GM18498 (cell line): ENCODE results near the gene YPEL4.

ENCODE experiments used
- ATAC-seq: cut with Tn5 transposase; IDR thresholded peaks from one replicate; pipeline ENCODE4 v1.9.1; 2021; ENCODE audit warnings: mild to moderate bottlenecking, moderate library complexity; ENCODE audit not compliant: unreplicated experiment

Gene YPEL4

DNA sequence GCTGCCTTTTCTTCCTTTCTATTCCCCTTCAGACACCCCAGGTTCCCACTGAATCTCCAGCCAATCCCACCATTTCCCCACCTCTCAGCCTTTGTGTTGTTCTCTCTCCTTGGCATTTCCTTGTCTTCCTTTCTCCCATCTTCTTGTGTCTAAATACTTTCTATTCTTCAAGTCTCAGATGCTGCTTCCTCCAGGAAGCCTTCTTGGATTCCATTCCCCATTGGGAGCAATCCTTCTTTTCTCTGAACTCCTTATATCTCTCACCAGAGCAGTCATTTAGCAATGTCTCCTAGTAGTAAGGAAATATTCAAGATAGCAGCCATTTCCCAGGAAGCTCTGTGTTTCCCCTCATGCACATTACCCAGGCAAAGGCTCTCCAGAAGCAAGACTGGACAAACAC is 15.4 kb downstream of the YPEL4 start:
- ATAC-seq: no peak

DNA sequence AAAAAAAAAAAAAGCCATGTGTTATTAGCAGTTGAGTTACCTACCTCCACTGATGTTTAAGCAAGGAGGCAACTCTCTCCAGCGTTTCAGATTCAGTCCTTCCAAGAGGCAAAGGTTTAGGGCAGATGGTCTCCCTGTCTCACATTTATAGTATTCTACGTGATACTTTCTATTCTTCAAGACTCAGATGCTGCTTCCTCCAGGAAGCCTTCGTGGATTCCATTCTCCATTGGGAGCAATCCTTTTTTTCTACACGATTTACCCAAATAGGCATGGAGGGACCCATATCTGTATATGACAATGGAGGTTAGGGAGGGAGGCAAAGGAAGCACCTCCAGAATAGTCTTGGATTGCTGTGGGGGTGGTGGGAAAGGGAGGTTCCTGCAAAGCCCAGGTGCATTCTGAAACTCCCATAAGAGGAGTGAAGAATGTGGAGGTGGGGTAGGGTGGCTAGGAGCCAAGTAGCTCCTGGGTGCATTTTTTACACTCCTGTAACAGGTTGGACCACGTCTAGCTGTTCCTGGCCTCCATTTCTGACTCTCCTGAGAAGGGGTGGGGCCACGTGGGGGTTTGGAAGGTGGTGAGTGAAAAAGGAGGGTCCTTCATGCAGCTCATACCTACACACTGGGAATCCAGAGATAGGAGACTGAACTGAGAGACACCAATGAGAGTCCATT is 16.2 kb downstream of the YPEL4 start:
- ATAC-seq: no peak

DNA sequence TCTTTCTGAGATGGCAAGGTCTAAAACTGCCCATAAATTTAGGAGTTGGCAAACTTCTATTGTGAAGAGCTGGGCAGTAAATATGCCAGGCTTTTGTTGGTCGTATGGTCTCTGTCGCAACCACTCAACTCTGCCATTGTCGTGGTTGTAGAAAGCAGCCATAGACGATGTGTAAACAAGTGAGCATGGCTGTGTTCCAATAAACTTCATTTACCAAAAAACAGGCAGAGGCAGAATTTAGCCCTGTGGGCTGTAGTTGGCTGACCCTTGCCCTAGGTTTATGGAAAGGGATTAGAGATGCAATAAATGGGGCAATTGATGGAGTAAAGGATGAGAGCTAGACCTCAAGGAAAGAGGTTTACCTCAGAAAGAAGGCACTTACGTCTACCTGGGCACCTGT is 17.6 kb downstream of the YPEL4 start:
- no peak for ATAC-seq

DNA sequence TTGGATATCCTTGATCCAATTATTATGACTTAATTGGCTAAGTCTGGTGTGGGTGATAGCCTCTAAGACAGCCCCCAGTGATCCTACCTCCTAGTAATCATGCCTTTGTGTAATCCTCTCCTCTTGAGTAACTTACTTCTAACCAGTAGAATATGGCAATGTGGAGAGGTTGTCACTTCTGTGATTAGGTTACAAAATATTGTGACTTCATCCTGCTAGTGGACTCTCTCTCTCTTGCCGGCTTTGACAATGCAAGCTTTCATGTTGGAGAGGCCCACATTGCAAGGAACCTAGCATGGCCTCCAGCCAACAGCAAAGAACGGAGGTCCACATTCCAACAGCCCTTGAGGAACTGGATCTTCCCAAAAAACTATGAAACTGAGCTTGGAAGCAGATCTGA is 19.5 kb downstream of the YPEL4 start:
- ATAC-seq: no peak

DNA sequence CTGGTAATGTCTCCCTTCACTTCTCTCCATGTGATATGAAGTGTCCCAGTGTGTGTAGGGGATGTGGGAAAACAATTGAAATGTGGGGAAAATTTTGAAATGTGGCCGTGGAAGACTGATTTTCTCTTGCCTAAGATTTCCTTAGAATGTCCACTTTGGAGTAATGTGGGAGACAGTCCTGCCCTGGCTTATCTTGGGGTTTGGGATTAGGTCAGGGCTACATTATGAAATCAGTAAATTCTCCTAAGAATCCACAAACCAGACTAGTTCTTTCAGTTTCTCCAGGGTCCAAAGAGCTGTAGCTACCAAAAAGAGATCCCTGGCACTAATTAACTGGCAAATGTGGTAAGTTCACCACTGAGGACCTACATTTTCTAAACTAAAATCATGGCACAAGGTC is 22.8 kb downstream of the YPEL4 start:
- no peak for ATAC-seq

DNA sequence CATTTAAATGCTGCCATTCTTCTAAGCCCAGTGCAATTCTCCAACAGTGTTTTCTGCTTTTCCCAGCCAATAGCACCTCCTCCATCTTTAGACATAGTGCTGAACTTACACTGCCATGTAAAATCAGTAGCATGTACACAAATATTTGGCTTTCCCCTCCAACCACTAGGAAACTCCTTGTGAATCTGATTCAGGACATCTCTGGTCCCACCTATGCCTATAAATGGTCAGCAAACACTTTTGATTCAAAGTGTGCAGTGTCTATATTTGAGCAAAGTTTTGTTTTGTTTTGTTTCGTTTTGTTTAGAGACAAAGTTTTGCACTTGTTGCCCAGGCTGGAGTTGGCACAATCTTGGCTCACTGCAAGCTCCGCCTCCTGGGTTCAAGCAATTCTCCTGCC is 24.8 kb downstream of the YPEL4 start:
- ATAC-seq: no peak

DNA sequence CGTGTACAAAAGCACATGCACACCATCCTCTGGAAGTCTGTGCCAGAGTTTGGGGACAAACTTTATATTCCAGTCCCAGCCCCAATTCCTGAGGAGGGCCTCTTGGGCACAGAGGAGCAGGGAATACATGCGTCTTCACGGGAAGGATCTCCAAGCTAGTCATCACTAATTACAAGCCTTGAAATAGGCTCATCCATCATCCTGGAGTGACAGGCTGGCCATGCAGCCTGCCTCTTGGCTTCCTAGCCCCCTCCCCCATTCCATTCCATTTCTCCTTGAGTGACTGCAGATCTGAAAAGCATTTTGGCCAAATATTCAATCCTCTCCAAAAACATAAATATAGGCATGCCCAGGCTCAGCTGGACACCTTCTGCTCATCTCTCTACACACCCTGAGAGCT is 27.4 kb downstream of the YPEL4 start:
- no peak for ATAC-seq

DNA sequence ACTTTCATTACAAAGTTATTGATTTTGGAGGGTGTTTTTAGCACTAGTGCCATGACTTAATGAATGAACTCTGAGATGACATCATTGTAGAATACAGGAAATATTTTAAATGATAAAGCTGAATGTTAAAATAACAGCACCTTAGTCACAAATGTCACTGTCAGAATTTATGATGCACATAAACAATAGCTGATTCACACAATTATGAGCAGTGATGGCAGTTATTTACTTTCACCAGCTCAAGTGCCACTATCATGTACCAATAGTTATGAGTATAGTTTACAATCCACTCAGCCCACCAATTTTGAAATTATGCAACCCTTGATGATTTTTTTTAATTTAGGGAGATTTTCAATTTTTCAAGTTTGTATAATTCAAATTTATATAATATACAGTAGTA is 29.2 kb downstream of the YPEL4 start:
- ATAC-seq: no peak

DNA sequence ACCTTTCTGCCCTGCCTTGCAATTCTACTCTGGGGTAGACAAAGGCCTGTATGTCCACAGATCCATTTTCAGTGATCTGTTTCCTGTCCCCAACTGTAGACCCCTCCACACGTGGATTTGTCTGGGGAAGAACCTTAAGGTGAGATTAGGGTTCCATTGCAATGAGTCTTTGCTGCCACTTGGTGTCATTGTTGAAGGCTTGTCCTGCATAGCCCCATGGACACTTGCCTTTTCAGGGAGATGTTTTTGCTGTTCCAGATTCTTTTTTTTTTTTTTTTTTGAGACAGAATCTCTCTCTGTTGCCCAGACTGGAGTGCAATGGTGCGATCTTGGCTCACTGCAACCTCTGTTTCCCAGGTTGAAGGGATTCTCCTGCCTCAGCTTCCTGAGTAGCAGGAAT is 30.4 kb downstream of the YPEL4 start:
- no peak for ATAC-seq

DNA sequence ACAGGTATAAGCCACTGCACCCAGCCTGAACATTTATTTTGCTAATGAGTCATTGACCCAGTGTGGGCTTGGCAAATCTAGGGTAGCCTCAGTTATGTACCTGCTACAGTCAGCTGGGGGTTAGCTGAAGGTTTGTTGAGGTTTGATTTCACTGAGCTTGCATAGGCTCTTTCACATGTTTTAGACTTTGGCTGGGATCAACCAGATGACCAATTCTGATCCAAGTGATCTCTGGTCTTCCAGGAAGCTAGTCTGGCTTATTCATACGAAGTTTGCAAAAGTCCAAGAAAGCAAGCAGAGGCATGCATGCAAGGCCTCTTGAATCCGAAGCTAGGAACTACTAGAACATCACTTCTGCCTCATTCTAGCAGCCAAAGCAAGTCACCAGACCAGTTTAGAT is 31.3 kb downstream of the YPEL4 start:
- no peak for ATAC-seq

DNA sequence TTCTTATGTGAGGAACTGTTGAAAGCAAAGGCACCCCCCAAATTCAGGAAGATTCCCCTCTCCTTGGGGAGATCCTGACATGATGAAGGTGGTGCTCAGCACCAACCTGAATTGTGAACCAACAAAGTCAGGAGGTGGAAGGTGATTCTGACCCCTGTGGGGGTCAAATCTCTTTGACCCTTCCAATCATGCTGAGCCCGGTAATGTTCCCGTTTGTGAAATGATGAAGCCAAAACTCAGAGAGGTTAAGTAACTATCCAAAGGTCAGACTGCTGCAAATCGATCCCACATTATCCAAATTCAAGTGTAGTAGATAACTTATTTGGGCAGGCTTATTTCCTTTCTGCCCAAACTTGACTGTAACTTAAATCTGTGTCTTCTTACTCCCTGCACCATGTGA is 33.1 kb downstream of the YPEL4 start:
- ATAC-seq: no peak

DNA sequence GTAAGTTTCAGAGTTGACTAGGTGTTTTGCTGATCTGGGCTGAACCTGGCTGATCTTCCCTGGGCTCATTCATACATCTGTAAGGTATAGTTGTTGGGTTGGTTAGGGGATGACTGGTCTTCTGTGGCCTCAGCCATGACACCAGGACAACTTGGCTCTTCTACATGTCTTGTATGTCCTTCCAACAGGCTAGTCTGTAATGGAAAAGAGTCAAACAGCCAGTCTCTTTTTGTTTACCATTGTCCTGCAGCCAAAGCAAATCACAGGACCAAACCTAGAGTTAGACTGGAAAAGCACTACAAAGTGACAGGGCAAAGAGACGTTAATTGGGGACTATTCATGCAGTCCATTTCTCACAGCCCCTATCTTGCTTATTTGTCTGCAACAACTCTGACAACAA is 34.4 kb downstream of the YPEL4 start:
- no peak for ATAC-seq

DNA sequence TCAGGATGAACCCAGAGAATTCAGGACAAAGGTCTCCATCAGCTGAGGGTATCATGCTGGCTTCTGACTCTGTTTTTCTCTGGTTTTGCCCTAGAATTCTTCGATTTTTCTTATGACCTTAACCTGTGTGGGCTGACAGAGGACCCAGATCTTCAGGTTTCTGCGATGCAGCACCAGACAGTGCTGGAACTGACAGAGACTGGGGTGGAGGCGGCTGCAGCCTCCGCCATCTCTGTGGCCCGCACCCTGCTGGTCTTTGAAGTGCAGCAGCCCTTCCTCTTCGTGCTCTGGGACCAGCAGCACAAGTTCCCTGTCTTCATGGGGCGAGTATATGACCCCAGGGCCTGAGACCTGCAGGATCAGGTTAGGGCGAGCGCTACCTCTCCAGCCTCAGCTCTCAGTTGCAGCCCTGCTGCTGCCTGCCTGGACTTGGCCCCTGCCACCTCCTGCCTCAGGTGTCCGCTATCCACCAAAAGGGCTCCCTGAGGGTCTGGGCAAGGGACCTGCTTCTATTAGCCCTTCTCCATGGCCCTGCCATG is 35.4 kb downstream of the YPEL4 start:
- no peak for ATAC-seq

DNA sequence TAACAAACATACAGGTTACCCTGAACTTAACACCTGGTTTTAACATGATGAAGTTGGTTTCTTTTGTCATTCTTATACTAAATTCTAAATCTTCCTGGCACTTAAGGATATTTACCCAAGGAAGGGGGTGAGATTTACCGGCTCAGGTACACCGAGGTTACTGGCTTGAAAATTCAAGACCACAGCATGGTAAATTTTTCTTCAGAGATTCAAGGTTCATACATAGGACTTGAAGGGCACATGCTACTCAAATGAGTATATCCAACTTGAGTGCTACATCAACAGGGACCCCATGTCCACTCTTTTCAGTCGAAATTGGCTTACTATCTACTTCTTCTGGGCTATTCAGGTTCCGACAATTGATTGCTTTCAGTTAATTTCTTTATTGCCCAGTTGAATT is 39.5 kb downstream of the YPEL4 start:
- ATAC-seq: no peak

DNA sequence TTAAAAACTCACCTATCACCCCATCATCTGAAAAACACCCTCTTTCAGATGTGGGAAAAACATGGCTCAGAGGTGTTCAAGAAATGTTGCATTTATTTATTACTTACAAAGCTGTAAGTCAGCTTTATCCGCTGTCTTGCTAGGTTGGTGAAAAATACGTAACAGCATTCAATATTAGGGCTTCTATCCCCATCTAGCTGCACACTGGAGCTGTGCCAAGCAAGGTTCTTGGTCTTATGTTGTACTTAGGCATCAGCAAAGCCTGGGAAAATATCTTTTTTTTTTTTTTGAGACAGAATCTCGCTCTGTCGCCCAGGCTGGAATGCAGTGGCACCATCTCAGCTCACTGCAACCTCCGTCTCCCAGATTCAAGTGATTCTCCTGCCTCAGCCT is 44.7 kb downstream of the YPEL4 start:
- ATAC-seq: no peak

DNA sequence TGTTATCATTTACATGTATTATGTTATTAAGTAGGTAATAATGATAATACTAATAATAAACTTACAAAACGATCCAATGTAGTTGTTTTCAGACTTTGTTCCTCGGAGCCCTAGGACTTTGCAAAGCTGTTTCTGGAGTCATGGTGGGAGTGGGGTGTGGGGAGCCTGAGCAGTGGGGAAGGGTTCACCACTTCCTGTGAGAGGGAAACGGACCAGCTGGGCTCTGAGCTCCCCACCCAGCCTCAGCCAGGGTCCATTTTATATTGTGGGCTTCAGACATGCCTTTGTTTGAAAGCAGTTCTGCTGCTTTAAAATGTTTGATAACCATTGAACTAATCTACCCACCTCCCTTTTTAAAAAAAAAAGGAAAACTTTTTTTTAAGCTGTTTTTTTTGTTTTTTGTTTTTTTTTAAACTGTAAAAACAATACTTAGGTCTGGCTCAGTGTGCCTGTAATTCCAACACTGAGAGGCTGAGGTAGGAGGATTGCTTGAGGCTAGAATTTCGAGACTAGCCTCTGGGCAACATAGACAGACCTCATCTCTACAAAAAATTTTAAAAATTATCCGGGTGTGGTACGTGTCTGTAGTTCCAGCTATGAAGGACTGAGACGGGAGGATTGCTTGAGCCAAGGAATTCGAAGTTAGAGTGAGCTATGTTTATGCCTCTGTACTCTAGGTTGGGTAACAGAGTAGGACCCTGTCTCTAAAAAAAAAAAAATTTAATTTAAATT is 45.2 kb downstream of the YPEL4 start:
- no peak for ATAC-seq

DNA sequence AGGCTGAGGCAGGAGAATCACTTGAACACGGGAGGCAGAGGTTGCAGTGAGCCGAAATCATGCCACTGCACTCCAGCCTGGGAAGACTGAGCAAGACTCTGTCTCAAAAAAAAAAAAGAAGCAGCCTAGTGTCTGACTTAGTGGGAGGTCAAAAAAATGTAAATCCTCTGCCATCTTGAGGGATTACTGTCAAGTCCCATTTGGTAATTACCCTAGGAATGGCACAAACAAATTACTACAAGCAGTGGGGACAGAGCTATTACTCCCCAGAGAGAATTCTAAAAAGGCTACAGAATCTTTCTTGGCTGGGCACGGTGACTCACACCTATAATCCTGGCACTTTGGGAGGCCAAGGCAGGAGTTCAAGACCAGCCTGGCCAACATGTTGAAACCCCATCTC is 48.4 kb downstream of the YPEL4 start:
- ATAC-seq: no peak

DNA sequence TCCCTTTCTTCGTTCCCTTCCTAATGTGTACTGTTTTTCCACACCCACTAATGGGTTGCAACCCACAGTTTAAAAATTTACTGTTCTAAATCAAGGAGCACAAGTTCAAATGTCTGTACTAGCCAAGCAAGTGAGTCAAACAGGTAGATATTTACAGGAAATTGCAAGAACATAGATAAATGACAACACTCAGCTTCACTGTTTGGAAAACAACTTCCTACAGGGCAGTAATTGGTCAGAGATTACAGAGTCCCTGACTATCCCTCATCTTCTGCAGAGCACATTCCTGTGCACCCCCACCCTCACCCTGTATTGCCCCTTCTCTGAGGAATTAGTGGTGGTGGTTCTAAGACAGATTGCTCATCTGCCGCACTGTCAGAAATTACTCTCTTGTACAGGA is 50.3 kb downstream of the YPEL4 start:
- no peak for ATAC-seq

DNA sequence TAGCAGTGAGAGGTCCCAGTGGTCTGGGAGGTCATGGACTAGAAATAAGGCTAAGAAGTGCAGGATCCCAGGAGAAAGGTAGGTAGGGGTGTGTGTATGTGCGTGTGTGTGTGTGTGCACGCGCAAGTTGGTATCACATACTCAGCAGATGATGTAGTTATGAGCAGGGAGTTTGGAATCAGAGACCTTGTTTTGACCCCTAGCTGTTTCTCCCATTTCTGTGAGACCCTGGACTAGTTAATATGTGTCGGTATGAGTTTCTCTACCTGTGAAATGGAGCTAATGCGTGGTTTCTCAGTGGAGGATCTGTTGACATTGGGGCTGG is 50.9 kb downstream of the YPEL4 start:
- no peak for ATAC-seq

DNA sequence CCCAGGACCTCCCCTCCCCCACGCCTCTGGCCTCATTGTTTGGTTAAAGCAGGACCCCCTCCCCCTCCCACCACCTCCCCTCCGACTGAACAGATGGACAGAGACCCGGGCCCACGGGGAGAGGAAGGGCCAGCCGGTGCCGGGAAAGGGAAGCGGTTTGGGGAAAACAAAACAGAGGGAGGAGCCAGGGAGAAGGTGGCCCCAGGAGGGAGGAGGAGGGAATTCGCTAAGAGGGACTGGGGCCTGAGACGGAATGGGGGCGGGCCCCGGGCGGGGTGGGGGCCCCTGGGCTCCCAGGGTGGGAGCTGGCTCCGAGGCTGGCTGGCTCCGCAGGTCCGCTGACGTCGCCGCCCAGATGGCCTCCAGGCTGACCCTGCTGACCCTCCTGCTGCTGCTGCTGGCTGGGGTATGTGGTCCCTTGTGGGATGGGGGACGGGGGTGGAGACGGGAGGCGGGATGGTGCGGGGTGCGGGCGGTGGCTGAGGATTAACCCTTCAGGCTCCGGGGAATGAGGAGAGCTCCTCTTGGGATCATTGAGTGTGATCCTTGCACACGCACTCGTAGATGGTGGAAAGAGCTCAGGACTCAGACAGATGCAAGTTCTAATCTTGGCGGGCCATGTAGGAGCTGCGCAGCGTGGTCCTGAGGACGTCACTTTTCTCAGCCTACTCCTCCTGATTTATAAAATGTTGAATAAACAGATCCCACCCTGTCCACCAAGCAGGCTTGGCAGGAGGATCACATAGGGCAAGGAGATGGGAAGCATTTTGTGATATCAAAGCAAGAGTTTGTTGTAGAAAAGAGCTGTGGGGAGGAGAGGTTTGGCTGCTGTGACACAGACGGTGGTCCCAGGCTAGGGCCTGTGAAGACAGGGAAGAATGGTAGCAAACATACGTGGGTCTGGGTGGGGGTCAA is 51.5 kb downstream of the YPEL4 start:
- no peak for ATAC-seq

DNA sequence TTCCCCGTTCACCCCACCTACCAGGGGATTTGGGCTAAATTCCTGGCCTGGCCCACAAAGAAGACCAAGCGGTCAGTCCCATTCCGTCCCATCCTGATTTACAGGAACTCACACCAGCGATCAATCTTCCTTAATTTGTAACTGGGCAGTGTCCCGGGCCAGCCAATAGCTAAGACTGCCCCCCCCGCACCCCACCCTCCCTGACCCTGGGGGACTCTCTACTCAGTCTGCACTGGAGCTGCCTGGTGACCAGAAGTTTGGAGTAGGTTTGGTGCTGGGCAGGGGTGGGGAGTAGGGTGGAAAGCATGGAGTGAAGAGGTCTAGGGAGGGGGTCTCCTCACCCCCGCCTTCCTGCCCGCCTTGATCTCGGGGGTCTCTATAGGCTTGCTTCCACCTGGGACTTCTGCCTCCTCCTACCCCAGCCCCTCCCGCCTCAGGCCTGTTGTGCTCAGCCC is 52.2 kb downstream of the YPEL4 start, which contains the start of gene SERPING1:
SERPING1 (plus strand) TSS at position 225 of the 455 bp plus-strand sequence. CDS start 586 bp downstream, outside the sequence.
- ATAC-seq: no peak
